Type B pancreatic cell (in vitro differentiated cells): ENCODE data around the gene TMEM255B. TPM values are rescaled to one million over a fixed set of nuclear protein-coding genes. Genes with fewer than 3 reads are reported as not detected.

Source experiments
- DNase-seq: peaks from one replicate; pipeline ENCODE4 v3.0.0; 2021; ENCODE audit warnings: mixed read lengths; ENCODE audit not compliant: unreplicated experiment; ENCODE audit errors: extremely low spot score
- H3K27ac Mint-ChIP-seq: 2 replicates; pipeline ENCODE4 v1.8.0; 2021; ENCODE audit warnings: mild to moderate bottlenecking, mixed read lengths
- H3K27me3 Mint-ChIP-seq: 2 replicates; pipeline ENCODE4 v1.8.0; 2021; ENCODE audit warnings: mixed read lengths
- H3K36me3 Mint-ChIP-seq: 2 replicates; pipeline ENCODE4 v1.8.0; 2021; ENCODE audit warnings: mixed read lengths
- H3K4me1 Mint-ChIP-seq: one replicate; pipeline ENCODE4 v1.8.0; 2021; ENCODE audit warnings: mixed read lengths; ENCODE audit not compliant: unreplicated experiment
- H3K4me3 Mint-ChIP-seq: 2 replicates; pipeline ENCODE4 v1.8.0; 2021; ENCODE audit warnings: mild to moderate bottlenecking, mixed read lengths
- H3K9me3 Mint-ChIP-seq: 2 replicates; pipeline ENCODE4 v1.8.0; 2021; ENCODE audit warnings: mixed read lengths
- total RNA-seq: library from RNA; stranded (reverse); gene quantifications from 2 replicates; pipeline ENCODE4 v1.2.1, GENCODE V29; 2021; ENCODE audit warnings: low replicate concordance
- TF ChIP-seq, protein P1 (sequence below): fragments of 200-600 bp; sonication (generic); conservative IDR thresholded peaks from 2 replicates; pipeline ENCODE4 v1.5.0; 2021; ENCODE audit warnings: antibody characterized with exemption, mild to moderate bottlenecking

TMEM255B gene
- total RNA-seq, 1 donor from 2014 or later = 0.92 TPM

GRCh38 chr13:113740286-113740556, 18.8 kb upstream of the TMEM255B start:
- TF ChIP-seq, protein P1, sequence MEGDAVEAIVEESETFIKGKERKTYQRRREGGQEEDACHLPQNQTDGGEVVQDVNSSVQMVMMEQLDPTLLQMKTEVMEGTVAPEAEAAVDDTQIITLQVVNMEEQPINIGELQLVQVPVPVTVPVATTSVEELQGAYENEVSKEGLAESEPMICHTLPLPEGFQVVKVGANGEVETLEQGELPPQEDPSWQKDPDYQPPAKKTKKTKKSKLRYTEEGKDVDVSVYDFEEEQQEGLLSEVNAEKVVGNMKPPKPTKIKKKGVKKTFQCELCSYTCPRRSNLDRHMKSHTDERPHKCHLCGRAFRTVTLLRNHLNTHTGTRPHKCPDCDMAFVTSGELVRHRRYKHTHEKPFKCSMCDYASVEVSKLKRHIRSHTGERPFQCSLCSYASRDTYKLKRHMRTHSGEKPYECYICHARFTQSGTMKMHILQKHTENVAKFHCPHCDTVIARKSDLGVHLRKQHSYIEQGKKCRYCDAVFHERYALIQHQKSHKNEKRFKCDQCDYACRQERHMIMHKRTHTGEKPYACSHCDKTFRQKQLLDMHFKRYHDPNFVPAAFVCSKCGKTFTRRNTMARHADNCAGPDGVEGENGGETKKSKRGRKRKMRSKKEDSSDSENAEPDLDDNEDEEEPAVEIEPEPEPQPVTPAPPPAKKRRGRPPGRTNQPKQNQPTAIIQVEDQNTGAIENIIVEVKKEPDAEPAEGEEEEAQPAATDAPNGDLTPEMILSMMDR = no peak
- DNase-seq = no peak
- Mint-ChIP-seq H3K36me3 (no peaks in the 10 kb centered on the region), H3K27ac (no peak overlapping the region), H3K4me1 (peaks cover 10% of the 10 kb centered on the region), H3K27me3 (no peaks in the 10 kb centered on the region), H3K4me3 (no peak overlapping the region), H3K9me3 (no peaks in the 10 kb centered on the region)

DNA sequence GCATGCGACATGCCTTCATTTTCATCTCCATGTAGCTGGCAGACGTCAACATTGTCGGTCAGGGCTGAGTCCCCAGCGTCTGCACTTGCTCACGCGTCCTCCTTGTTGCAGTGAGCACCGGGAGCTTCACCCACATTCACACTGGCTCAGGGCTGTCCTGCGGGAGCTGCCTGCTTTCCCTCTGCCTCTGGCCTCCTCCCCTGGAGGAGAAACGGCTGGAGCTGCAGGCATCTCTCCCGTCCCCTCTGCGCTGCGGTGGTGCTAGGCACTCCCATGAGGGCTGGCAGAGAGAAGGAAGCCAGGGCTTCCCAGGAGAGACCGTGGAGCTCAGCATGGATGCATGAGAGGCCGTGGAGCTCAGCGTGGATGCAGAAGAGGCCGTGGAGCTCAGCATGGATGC, 18.4 kb upstream of the TMEM255B start:
- Mint-ChIP-seq H3K36me3 (no peaks in the 10 kb centered on the region), H3K27me3 (no peaks in the 10 kb centered on the region), H3K4me3 (no peak overlapping the region), H3K27ac (no peak overlapping the region), H3K4me1 (peaks cover 10% of the 10 kb centered on the region), H3K9me3 (no peaks in the 10 kb centered on the region)
- TF ChIP-seq, protein P1 = no peak
- DNase-seq = no peak

DNA sequence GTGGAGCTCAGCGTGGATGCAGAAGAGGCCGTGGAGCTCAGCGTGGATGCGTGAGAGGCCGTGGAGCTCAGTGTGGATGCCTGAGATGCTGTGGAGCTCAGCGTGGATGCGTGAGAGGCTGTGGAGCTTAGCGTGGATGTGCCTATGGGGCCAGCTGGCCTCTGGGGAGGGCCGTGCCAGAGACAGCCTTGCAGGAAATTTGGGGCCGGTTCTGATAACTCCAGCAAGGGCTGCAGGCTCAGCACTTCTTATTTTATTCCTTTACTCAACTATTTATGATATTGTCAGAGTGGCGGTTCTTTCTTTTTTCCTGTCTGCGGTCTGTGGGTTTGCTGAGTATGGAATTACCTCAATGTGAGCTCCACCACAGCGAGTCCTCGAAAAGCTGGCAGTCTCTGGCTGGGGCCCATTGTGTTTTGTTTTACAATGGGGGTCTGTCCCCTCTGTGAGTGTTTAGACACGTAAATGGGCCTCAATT, 17.8 kb upstream of the TMEM255B start:
- peaks cover 12% of the 10 kb centered on the region for H3K4me1 Mint-ChIP-seq
- no peak overlapping the region for H3K4me3 Mint-ChIP-seq
- DNase-seq = no peak
- no peaks in the 10 kb centered on the region for H3K27me3 Mint-ChIP-seq
- TF ChIP-seq, protein P1 = no peak
- no peak overlapping the region for H3K27ac Mint-ChIP-seq
- no peaks in the 10 kb centered on the region for H3K36me3 Mint-ChIP-seq
- no peaks in the 10 kb centered on the region for H3K9me3 Mint-ChIP-seq

GRCh38 chr13:113742000-113742441, 17.0 kb upstream of the TMEM255B start:
- H3K27me3 Mint-ChIP-seq = no peaks in the 10 kb centered on the region
- DNase-seq = no peak

GRCh38 chr13:113742445-113743120, 16.4 kb upstream of the TMEM255B start:
- Mint-ChIP-seq H3K27me3 (no peaks in the 10 kb centered on the region), H3K9me3 (no peaks in the 10 kb centered on the region), H3K4me1 (peaks cover 14% of the 10 kb centered on the region), H3K27ac (no peak overlapping the region), H3K36me3 (no peaks in the 10 kb centered on the region), H3K4me3 (no peak overlapping the region)
- DNase-seq = no peak
- TF ChIP-seq, protein P1 = no peak

More at GRCh38 chr13:113742000-113742441, 17.0 kb upstream of the TMEM255B start:
- H3K9me3 Mint-ChIP-seq = no peaks in the 10 kb centered on the region
- no peak overlapping the region for H3K27ac Mint-ChIP-seq
- peaks cover 14% of the 10 kb centered on the region for H3K4me1 Mint-ChIP-seq
- no peaks in the 10 kb centered on the region for H3K36me3 Mint-ChIP-seq
- TF ChIP-seq, protein P1 = peak; percentile 40
- no peak overlapping the region for H3K4me3 Mint-ChIP-seq
